ENCODE data around the gene CSTF2T.
A peak's percentile ranks its signal among the peaks of the same experiment; 100 is the strongest.

CSTF2T gene

DNA sequence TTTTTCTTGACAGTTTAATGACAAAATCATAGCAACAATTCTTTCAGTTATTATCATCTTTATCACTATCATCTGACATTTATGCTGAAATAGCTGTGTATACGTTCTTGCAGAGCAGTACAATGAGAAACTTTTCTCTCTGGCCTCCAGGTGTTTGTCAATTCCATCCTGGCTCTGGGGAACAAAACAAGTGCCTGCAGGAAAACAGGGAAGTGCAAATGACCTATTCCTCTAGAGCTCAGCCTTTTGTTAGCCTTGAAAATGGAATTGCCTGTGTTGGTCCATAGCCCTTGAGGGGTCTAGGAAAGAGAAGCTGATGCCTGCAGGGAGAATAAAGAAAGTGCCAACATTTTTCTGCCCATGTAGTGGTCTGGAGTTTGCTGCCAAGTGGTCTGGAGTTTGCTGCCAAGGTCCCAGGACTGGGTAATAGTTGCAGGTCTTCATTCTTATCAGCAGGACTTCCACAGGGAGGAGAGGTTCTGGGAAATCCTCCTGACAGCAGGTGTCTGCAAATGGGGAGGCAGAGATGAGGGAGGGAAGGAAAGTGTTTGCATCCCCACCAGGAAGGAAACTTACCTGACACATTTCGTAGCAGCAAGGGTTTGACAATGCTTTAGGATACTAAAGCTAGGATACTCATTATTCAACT, 10.1 kb upstream of the CSTF2T start:
- H3K9ac ChIP-seq (ENCODE audit: low read length), result no peak overlapping the region
- no peak overlapping the region for H3K27ac ChIP-seq (ENCODE audit: low read depth, low read length)
- no peaks in the 10 kb centered on the region for H3K27me3 ChIP-seq (ENCODE audit: control insufficient read depth, insufficient read depth, low read length)
- peaks cover 26% of the 10 kb centered on the region for H3K4me1 ChIP-seq (ENCODE audit: control insufficient read depth, insufficient read depth, low read length)
- H3K36me3 ChIP-seq (ENCODE audit: control insufficient read depth, insufficient read depth, low read length), result no peaks in the 10 kb centered on the region
- no peak overlapping the region for H3K4me3 ChIP-seq (ENCODE audit: low read length)

DNA sequence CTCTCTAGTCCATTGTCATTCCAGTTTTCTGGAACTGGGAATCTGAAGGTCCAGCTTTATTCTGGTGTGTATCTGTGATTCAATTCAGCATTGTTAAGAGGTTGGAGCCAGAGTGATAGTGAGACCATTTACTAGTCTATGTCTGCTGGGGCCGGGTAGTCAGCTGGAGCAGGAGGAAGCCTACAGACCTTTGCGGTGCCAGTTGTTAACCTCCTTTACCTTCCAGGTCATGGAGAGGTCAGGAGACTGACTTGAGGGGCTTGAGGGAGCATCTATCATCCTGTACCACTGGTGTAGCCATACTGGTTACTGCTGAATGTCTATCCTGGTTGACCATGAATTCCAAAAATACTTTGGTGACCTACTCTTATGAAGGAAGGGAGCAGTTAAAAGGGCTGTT, 9.2 kb upstream of the CSTF2T start:
- Histone ChIP-seq H3K27me3 (ENCODE audit: control insufficient read depth, insufficient read depth, low read length) (no peaks in the 10 kb centered on the region), H3K36me3 (ENCODE audit: control insufficient read depth, insufficient read depth, low read length) (no peaks in the 10 kb centered on the region), H3K4me3 (ENCODE audit: low read length) (no peak overlapping the region), H3K4me1 (ENCODE audit: control insufficient read depth, insufficient read depth, low read length) (peaks cover 26% of the 10 kb centered on the region), H3K27ac (ENCODE audit: low read depth, low read length) (peak overlapping the region; percentile 83), H3K9ac (ENCODE audit: low read length) (no peak overlapping the region)

DNA sequence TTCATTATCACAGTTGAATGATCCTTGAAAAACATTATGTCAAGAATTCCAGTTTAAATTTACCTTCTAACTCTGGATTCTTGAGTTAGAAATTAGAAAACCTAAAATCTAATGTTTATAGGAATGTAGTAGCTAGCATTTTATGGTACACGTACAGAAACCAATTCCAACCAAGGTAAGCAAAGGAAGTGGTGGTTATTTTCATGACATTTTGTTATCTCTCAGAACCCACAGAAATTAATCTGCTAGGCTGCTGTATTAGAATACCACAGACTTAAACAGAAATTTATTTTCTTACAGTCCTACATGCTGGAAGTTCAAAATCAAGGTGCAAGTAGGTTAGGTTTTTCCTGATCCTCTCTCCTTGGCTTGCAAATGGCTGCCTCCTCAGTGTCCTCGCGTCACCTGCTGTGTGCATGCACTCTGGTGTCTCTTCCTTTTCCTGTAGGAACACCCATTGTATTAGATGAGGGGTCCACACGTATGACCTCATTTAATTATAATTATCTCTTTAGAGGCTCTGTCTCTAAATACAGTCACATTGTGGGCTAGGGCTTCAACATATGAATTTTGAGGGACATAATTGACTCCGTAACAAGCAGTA, 8.5 kb upstream of the CSTF2T start:
- H3K4me1 ChIP-seq (ENCODE audit: control insufficient read depth, insufficient read depth, low read length), result peaks cover 26% of the 10 kb centered on the region
- H3K27ac ChIP-seq (ENCODE audit: low read depth, low read length), result peak overlapping the region; percentile 83
- no peaks in the 10 kb centered on the region for H3K36me3 ChIP-seq (ENCODE audit: control insufficient read depth, insufficient read depth, low read length)
- no peaks in the 10 kb centered on the region for H3K27me3 ChIP-seq (ENCODE audit: control insufficient read depth, insufficient read depth, low read length)
- no peak overlapping the region for H3K9ac ChIP-seq (ENCODE audit: low read length)
- H3K4me3 ChIP-seq (ENCODE audit: low read length), result no peak overlapping the region

DNA sequence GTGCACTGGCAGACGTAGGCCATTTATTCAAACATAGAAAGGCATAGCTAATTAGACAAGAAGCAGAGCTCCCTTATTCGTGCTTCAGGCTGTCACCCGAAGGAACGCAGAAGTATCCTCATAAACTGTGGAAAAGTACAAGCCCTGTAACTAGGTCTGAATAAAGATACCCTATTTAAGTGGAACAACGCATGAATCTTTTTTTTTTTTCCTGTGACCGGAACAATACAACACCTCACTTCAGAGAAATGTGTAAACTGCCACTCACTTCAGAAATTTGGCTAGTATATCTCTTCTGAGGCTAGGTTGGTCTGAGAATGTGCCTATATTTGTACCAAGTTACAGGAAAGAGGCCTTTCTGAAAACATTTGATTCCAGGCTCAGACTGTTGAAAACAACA, 8.0 kb upstream of the CSTF2T start:
- Histone ChIP-seq H3K9ac (ENCODE audit: low read length) (no peak overlapping the region), H3K4me3 (ENCODE audit: low read length) (no peak overlapping the region), H3K4me1 (ENCODE audit: control insufficient read depth, insufficient read depth, low read length) (peaks cover 26% of the 10 kb centered on the region), H3K27ac (ENCODE audit: low read depth, low read length) (peak overlapping the region; percentile 83), H3K36me3 (ENCODE audit: control insufficient read depth, insufficient read depth, low read length) (no peaks in the 10 kb centered on the region), H3K27me3 (ENCODE audit: control insufficient read depth, insufficient read depth, low read length) (no peaks in the 10 kb centered on the region)

DNA sequence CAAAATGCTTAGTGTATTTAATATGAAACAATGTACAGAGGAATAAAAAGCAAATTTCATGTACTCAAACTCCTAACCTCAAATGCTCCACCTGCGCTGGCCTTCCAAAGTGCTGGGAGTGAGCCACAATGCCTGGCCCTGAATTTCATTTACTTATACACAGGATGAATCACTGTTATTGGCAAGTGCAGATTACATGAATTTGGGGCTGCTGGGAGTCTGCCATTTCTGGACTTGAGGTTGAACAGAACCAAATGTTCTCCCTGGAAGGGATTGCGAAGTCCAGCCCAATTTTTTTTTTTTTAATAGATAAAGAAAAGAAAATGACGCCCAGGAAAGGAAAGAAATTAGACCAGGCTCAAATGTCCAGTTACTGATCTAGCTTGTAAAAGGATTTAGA, 6.8 kb upstream of the CSTF2T start:
- no peaks in the 10 kb centered on the region for H3K27me3 ChIP-seq (ENCODE audit: control insufficient read depth, insufficient read depth, low read length)
- no peak overlapping the region for H3K9ac ChIP-seq (ENCODE audit: low read length)
- peaks cover 26% of the 10 kb centered on the region for H3K4me1 ChIP-seq (ENCODE audit: control insufficient read depth, insufficient read depth, low read length)
- no peak overlapping the region for H3K4me3 ChIP-seq (ENCODE audit: low read length)
- H3K36me3 ChIP-seq (ENCODE audit: control insufficient read depth, insufficient read depth, low read length), result no peaks in the 10 kb centered on the region
- peak overlapping the region; percentile 83 for H3K27ac ChIP-seq (ENCODE audit: low read depth, low read length)

DNA sequence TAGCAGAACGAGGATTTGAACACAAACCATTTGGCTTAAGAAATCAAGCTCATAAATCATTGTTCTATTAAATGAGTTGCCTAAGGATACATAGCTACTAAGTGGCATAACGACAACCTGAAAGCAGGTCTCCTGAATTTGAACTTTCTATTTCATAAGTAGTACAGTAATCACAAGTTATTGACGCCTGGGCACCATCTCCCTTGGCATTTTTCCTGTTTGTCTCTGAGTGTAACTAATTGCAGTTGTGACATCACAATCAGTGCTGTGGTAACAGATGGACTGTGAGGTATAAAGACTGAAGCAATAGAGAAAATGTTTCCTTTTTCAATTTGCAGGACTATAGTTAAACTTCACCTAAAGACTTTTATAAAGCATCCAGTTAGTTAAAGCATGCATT, 6.4 kb upstream of the CSTF2T start:
- no peaks in the 10 kb centered on the region for H3K36me3 ChIP-seq (ENCODE audit: control insufficient read depth, insufficient read depth, low read length)
- peak overlapping the region; percentile 83 for H3K27ac ChIP-seq (ENCODE audit: low read depth, low read length)
- H3K27me3 ChIP-seq (ENCODE audit: control insufficient read depth, insufficient read depth, low read length), result no peaks in the 10 kb centered on the region
- no peak overlapping the region for H3K4me3 ChIP-seq (ENCODE audit: low read length)
- H3K4me1 ChIP-seq (ENCODE audit: control insufficient read depth, insufficient read depth, low read length), result peaks cover 26% of the 10 kb centered on the region
- no peak overlapping the region for H3K9ac ChIP-seq (ENCODE audit: low read length)

DNA sequence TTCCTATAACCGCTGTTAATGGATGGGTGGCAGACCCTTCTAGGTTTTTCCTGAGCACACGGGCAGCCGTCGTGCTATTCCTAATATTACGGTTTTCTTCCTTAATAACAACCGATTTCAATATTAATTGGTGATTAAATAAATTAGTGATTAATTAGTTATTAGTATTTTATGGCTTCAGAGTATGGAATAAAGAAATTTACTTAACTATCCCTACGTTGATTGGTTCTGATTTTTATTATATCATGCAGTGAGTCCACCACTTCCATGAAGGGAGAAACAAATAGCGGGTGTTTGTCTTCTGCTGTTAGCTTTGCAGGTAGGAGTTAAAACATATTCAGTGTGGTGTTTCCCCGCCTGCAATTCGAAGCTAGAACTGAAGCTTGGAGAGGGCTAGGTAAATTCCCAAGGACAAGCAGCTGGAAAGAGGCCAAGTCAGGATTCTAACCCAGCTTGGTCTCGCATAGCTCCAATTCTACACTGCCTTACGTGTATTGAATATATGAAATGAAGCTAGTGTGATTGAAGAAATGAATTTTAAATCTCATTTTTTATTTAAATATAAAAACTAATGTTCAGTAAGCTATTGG, 928 bp upstream of the CSTF2T start:
- Histone ChIP-seq H3K9ac (ENCODE audit: low read length) (no peak overlapping the region), H3K4me3 (ENCODE audit: low read length) (peak overlapping the region; percentile 91), H3K27ac (ENCODE audit: low read depth, low read length) (peak overlapping the region; percentile 92), H3K4me1 (ENCODE audit: control insufficient read depth, insufficient read depth, low read length) (peaks cover 12% of the 10 kb centered on the region), H3K27me3 (ENCODE audit: control insufficient read depth, insufficient read depth, low read length) (no peaks in the 10 kb centered on the region), H3K36me3 (ENCODE audit: control insufficient read depth, insufficient read depth, low read length) (no peaks in the 10 kb centered on the region)

DNA sequence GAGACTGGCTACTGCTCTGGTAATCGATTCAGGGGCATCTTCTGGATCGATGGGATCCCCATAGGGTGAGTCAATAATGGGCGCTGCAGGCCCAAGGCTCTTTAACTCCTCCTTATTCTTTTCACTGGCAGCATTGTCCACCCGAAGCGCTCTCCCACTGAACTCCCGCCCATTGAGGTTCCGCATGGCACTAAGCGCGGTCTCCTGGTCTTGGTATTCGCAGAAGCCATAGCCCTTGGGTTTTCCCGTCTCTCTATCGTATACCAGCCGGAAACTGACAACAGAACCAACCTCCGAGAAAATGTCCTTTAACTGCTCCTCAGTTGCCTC, 285 bp downstream of the CSTF2T start:
- Histone ChIP-seq H3K27ac (ENCODE audit: low read depth, low read length) (peak overlapping the region; percentile 92), H3K9ac (ENCODE audit: low read length) (peak overlapping the region; percentile 63), H3K4me1 (ENCODE audit: control insufficient read depth, insufficient read depth, low read length) (peaks cover 12% of the 10 kb centered on the region), H3K4me3 (ENCODE audit: low read length) (peak overlapping the region; percentile 91), H3K27me3 (ENCODE audit: control insufficient read depth, insufficient read depth, low read length) (no peaks in the 10 kb centered on the region), H3K36me3 (ENCODE audit: control insufficient read depth, insufficient read depth, low read length) (no peaks in the 10 kb centered on the region)

DNA sequence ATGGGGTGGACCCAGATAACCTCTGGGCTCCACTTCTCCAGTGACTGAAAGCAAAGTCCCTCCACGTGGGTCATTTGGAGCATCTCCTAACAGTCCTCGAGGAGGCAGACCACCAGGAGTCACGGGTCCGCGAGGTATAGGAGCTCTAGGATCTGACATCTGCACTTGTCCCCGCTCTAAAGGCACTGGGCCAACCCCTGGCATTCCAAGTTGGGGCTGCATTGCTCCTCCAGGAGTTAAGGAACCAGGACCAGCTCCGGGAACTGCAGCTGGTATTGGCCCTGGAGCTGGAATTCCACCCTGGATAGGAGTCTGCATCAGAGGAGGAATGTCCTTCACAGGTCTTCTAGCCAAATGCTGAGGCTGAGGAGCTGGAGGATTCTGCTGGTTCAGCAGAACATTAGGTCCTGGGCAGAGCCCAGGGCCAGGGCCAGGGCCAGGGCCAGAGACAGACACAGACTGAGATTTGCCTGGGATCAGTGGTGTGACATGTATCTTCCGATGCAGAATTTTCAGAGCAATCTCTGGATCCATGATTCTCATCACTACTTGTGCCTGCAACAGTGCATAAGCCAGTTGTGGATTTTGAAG, 827 bp downstream of the CSTF2T start:
- Histone ChIP-seq H3K4me3 (ENCODE audit: low read length) (peak overlapping the region; percentile 91), H3K9ac (ENCODE audit: low read length) (peak overlapping the region; percentile 63), H3K36me3 (ENCODE audit: control insufficient read depth, insufficient read depth, low read length) (no peaks in the 10 kb centered on the region), H3K27ac (ENCODE audit: low read depth, low read length) (peak overlapping the region; percentile 92), H3K4me1 (ENCODE audit: control insufficient read depth, insufficient read depth, low read length) (peaks cover 12% of the 10 kb centered on the region), H3K27me3 (ENCODE audit: control insufficient read depth, insufficient read depth, low read length) (no peaks in the 10 kb centered on the region)

DNA sequence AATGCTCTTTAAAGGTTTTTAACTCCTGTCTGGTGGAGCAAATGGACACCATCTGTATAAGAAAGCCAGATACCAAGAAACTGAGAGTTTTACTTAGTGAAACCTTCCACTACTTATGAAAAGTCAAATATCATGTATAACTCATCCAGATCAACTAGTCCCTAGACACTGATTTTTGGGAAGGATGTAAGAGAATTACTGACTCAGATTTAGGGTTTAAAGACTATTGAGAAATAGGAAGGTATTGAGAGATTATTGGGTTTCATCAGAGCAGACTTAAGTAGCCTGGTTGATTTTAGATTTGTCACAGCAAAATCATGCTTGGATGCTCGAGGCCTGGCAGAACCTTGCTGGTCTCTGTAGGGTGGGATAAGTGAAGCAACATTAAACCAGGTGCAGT, 3.1 kb downstream of the CSTF2T start:
- H3K4me1 ChIP-seq (ENCODE audit: control insufficient read depth, insufficient read depth, low read length), result peaks cover 12% of the 10 kb centered on the region

DNA sequence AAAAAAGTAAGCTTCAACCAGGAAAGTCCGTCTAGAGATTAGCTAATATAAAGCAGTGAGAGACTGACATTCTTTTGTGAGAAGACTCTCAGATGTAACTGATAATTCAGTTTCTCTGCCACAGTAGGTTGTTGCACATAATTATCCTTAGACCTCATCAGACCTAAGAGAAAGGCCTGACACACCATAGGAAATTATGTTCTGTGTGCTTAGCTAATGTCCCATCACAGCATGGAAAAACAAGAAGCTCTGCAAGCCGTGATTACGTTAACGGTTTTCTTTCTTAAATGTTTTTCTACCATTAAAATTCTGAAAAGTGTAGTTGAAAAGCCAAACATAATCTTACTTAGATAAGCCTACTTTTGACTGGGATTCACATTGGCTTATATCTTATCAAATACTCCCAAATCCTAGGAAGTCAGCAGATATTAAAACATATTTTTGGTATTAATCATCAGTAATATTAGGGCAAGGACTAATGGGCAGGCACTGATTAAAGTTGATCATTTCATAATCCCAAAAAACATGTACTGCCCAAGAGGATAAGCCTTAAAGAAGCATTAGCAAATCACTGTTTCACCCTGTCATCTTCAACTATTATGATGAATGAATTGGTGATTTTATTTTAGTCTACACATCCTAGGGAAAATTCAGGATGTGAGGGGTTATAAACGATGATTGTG, 5.2 kb downstream of the CSTF2T start:
- Histone ChIP-seq H3K27ac (ENCODE audit: low read depth, low read length) (no peak overlapping the region), H3K4me3 (ENCODE audit: low read length) (no peak overlapping the region), H3K27me3 (ENCODE audit: control insufficient read depth, insufficient read depth, low read length) (no peaks in the 10 kb centered on the region), H3K4me1 (ENCODE audit: control insufficient read depth, insufficient read depth, low read length) (peaks cover 12% of the 10 kb centered on the region), H3K9ac (ENCODE audit: low read length) (no peak overlapping the region), H3K36me3 (ENCODE audit: control insufficient read depth, insufficient read depth, low read length) (no peaks in the 10 kb centered on the region)

More for the DNA sequence above, 3.1 kb downstream of the CSTF2T start:
- Histone ChIP-seq H3K9ac (ENCODE audit: low read length) (no peak overlapping the region), H3K27ac (ENCODE audit: low read depth, low read length) (no peak overlapping the region), H3K36me3 (ENCODE audit: control insufficient read depth, insufficient read depth, low read length) (no peaks in the 10 kb centered on the region), H3K27me3 (ENCODE audit: control insufficient read depth, insufficient read depth, low read length) (no peaks in the 10 kb centered on the region), H3K4me3 (ENCODE audit: low read length) (no peak overlapping the region)

DNA sequence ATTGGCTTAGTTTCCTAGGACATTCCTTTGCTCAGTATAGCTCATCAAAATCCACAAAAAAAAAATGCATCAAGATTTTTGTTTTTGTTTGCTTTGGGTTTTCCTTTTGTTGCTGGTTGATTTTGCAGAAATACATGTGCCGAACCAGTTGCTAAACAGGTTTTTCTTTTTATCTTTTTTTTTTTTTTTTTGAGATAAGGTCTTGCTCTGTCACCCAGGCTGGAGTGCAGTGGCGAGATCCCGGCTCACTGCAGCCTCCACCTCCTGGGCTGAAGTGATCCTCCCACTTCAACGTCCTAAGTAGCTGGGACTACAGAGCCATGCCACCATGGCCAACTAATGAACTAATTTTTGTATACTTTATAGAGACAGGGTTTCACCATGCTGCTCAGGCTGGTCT, 8.3 kb downstream of the CSTF2T start:
- H3K27ac ChIP-seq (ENCODE audit: low read depth, low read length), result no peak overlapping the region
- H3K27me3 ChIP-seq (ENCODE audit: control insufficient read depth, insufficient read depth, low read length), result no peaks in the 10 kb centered on the region
- H3K36me3 ChIP-seq (ENCODE audit: control insufficient read depth, insufficient read depth, low read length), result no peaks in the 10 kb centered on the region
- no peak overlapping the region for H3K9ac ChIP-seq (ENCODE audit: low read length)
- no peak overlapping the region for H3K4me3 ChIP-seq (ENCODE audit: low read length)
- H3K4me1 ChIP-seq (ENCODE audit: control insufficient read depth, insufficient read depth, low read length), result no peaks in the 10 kb centered on the region
